Ascending aorta (tissue), 2 donors: ENCODE measurements around the gene SLC4A5. TPM values are rescaled to one million over a fixed set of nuclear protein-coding genes. Genes with fewer than 3 reads are reported as not detected.
"Not testable (repeated sequence)": the region's sequence is repeated elsewhere in the genome, so short reads cannot be mapped to it uniquely, and the experiment has no call there.

Experiments used
- DNase-seq, 2 donors: peaks; one replicate each; pipeline ENCODE4 v3.0.0-alpha.2; 2019; ENCODE audit warnings: low spot score in 2 of 2
- H3K27ac ChIP-seq, 2 donors: fragments of 200-600 bp; sonication (generic); one replicate each; pipeline ENCODE4 v1.5.1; 2016 to 2017; ENCODE audit warnings: mild to moderate bottlenecking in 1 of 2
- H3K27me3 ChIP-seq: fragments of 200-600 bp; sonication (generic); one replicate; pipeline ENCODE4 v1.5.1; 2017
- H3K36me3 ChIP-seq, 2 donors: fragments of 200-600 bp; sonication (generic); one replicate each; pipeline ENCODE4 v1.5.1; 2016
- H3K4me1 ChIP-seq, 2 donors: fragments of 200-600 bp; sonication (generic); one replicate each; pipeline ENCODE4 v1.5.1; 2016 to 2017; ENCODE audit warnings: mild to moderate bottlenecking in 1 of 2
- H3K4me3 ChIP-seq, 2 donors: fragments of 200-600 bp; sonication (generic); one replicate each; pipeline ENCODE4 v1.5.1; 2016 to 2017; ENCODE audit warnings: mild to moderate bottlenecking in 1 of 2
- H3K9me3 ChIP-seq, 2 donors: fragments of 200-600 bp; sonication (generic); one replicate each; pipeline ENCODE4 v1.5.1; 2016
- intact Hi-C: fragments of 100-400 bp; cut with DNase I; formaldehyde crosslinking; loops from one replicate; pipeline ENCODE4 v1.15.1; 2023
- total RNA-seq: library from RNA; depleted of rRNA; stranded (reverse); fragments of >200 nt; gene quantifications from one replicate; pipeline ENCODE4 v1.1.0, GENCODE V29; 2016
- TF ChIP-seq, protein P1 (sequence below), 3 experiments: fragments of 200-600 bp in 2 of 3; fragments of 450-650 bp in 1 of 3; sonication (generic) in 2 of 3; IDR thresholded peaks; one replicate each; pipeline ENCODE4 v1.5.1; 2016 to 2019; ENCODE audit warnings: antibody characterized with exemption in 3 of 3, mild to moderate bottlenecking in 1 of 3, moderate library complexity in 1 of 3

SLC4A5 gene
- total RNA-seq, 1 donor from 2014 or later, result 0.11 TPM

GRCh38 chr2:74238879-74239278 lies 104.3 kb downstream of the SLC4A5 start:
- TF ChIP-seq, protein P1, sequence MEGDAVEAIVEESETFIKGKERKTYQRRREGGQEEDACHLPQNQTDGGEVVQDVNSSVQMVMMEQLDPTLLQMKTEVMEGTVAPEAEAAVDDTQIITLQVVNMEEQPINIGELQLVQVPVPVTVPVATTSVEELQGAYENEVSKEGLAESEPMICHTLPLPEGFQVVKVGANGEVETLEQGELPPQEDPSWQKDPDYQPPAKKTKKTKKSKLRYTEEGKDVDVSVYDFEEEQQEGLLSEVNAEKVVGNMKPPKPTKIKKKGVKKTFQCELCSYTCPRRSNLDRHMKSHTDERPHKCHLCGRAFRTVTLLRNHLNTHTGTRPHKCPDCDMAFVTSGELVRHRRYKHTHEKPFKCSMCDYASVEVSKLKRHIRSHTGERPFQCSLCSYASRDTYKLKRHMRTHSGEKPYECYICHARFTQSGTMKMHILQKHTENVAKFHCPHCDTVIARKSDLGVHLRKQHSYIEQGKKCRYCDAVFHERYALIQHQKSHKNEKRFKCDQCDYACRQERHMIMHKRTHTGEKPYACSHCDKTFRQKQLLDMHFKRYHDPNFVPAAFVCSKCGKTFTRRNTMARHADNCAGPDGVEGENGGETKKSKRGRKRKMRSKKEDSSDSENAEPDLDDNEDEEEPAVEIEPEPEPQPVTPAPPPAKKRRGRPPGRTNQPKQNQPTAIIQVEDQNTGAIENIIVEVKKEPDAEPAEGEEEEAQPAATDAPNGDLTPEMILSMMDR (IDR thresholded peaks at IDR 0.05), result no peak
- Histone ChIP-seq H3K27ac (no peak overlapping the region), H3K27me3 (no peaks in the 10 kb centered on the region), H3K4me3 (no peak overlapping the region), H3K36me3 (no peaks in the 10 kb centered on the region), H3K9me3 (no peaks in the 10 kb centered on the region), H3K4me1 (peaks cover 0 to 3% of the 10 kb centered on the region in 2 donors)
- no peak for DNase-seq
- intact Hi-C loops, result no loop called here

DNA sequence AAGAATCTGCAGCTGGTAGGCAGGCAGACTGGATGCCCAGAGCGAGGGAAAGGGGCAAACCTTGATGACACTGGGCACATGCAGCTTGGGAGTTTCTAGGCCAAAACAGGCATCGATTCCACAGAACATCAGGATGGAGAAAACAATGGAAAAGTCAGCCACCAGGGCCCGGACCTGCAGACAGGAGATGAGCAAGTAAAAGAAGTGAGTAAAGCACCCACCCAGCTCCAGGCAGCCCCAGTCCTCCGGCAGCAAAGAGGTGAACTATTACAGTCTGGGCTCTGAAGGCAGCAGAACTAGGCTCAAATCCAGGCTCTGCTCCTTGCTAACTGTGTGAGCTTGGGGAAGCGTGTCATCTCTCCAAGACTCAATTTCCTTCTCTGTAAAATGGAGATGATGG lies 108.2 kb downstream of the SLC4A5 start:
- TF ChIP-seq, protein P1 (IDR thresholded peaks at IDR 0.05), result no peak

DNA sequence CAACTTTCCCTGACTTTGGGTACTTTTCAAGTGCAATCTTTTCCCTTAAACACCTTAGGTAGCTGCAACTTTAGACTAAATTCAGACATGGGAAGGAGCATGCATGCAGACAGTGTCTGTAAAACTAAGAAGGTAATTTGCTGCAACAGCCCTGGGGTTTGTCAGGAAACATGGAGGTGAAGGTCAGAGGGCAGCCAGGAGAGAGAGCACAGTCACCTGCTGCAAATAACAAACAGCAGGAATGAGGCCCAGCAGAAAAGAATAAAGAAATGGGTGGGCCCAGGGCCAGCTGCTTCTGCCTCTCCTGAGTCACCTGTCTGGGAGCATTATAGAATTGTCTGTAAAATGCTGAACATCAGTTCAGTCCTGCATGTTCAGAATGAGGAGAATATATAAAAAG lies 109.6 kb downstream of the SLC4A5 start:
- Histone ChIP-seq H3K4me1 (no peaks in the 10 kb centered on the region), H3K4me3 (no peak overlapping the region), H3K27me3 (no peaks in the 10 kb centered on the region), H3K36me3 (no peaks in the 10 kb centered on the region), H3K27ac (no peak overlapping the region), H3K9me3 (no peaks in the 10 kb centered on the region)
- DNase-seq, result no peak
- TF ChIP-seq, protein P1 (IDR thresholded peaks at IDR 0.05), result no peak
- intact Hi-C loops, result no loop called here

More for the DNA sequence above, 108.2 kb downstream of the SLC4A5 start:
- no peak for DNase-seq
- no peak overlapping the region for H3K4me3 ChIP-seq
- H3K9me3 ChIP-seq, result no peaks in the 10 kb centered on the region
- H3K4me1 ChIP-seq, result no peaks in the 10 kb centered on the region
- intact Hi-C loops, result no loop called here
- H3K27me3 ChIP-seq, result no peaks in the 10 kb centered on the region
- no peaks in the 10 kb centered on the region for H3K36me3 ChIP-seq
- no peak overlapping the region for H3K27ac ChIP-seq

GRCh38 chr2:74232426-74232825 lies 110.8 kb downstream of the SLC4A5 start:
- no peaks in the 10 kb centered on the region for H3K27me3 ChIP-seq
- H3K4me1 ChIP-seq, result peaks cover 0 to 3% of the 10 kb centered on the region in 2 donors
- intact Hi-C loops, result no loop called here
- no peak overlapping the region for H3K4me3 ChIP-seq
- TF ChIP-seq, protein P1 (IDR thresholded peaks at IDR 0.05), result no peak
- no peak overlapping the region for H3K27ac ChIP-seq
- H3K36me3 ChIP-seq, result no peaks in the 10 kb centered on the region
- DNase-seq, result no peak
- no peaks in the 10 kb centered on the region for H3K9me3 ChIP-seq

- peaks cover 9 to 24% of the 10 kb centered on the region in 2 donors for H3K4me1 ChIP-seq
- intact Hi-C loops, H3K27ac ChIP-seq, H3K27me3 ChIP-seq, H3K9me3 ChIP-seq, H3K36me3 ChIP-seq, H3K4me3 ChIP-seq: not testable (repeated sequence)
- DNase-seq, result peak in 1 of 2 donors; percentile 9
These were observed 113.4 kb downstream of the SLC4A5 start for GRCh38 chr2:74229865-74230264.

- Histone ChIP-seq H3K4me1 (peaks cover 9 to 25% of the 10 kb centered on the region in 2 donors), H3K9me3 (no peaks in the 10 kb centered on the region), H3K27me3 (no peaks in the 10 kb centered on the region), H3K27ac (no peak overlapping the region), H3K4me3 (no peak overlapping the region), H3K36me3 (no peaks in the 10 kb centered on the region)
- intact Hi-C loops, result no loop called here
- TF ChIP-seq, protein P1 (IDR thresholded peaks at IDR 0.05), result no peak
- peak in 1 of 2 donors; percentile 31 for DNase-seq
These were observed 114.4 kb downstream of the SLC4A5 start for GRCh38 chr2:74228772-74229171.
